GM18870 (cell line): ENCODE data around the gene PCLO.
"Not testable (repeated sequence)": the region's sequence is repeated elsewhere in the genome, so short reads cannot be mapped to it uniquely, and the experiment has no call there.

Source experiments
- ATAC-seq: cut with Tn5 transposase; IDR thresholded peaks from one replicate; pipeline ENCODE4 v1.9.1; 2021; ENCODE audit warnings: moderate library complexity; ENCODE audit not compliant: unreplicated experiment

PCLO gene

GRCh38 chr7:83142365-83142764, 20.3 kb downstream of the PCLO start:
- ATAC-seq = no peak

GRCh38 chr7:83141927-83142326, 20.8 kb downstream of the PCLO start:
- ATAC-seq = no peak

GRCh38 chr7:83130623-83131545, 31.8 kb downstream of the PCLO start:
- no peak for ATAC-seq

GRCh38 chr7:83130191-83130590, 32.5 kb downstream of the PCLO start:
- ATAC-seq = no peak

GRCh38 chr7:83119494-83119893, 43.2 kb downstream of the PCLO start:
- ATAC-seq = no peak

- ATAC-seq = no peak
These were observed 43.7 kb downstream of the PCLO start for GRCh38 chr7:83119026-83119382.

- no peak for ATAC-seq
These were observed 44.2 kb downstream of the PCLO start for GRCh38 chr7:83118347-83119025.

GRCh38 chr7:83117466-83117865, 45.2 kb downstream of the PCLO start:
- ATAC-seq = no peak

GRCh38 chr7:83111391-83111790, 51.3 kb downstream of the PCLO start:
- ATAC-seq = no peak

GRCh38 chr7:83109352-83109751, 53.3 kb downstream of the PCLO start:
- no peak for ATAC-seq

- no peak for ATAC-seq
These were observed 56.7 kb downstream of the PCLO start for GRCh38 chr7:83105948-83106347.

GRCh38 chr7:83105063-83105462, 57.6 kb downstream of the PCLO start:
- ATAC-seq = no peak

- no peak for ATAC-seq
These were observed 61.2 kb downstream of the PCLO start for GRCh38 chr7:83101530-83101929.

- no peak for ATAC-seq
These were observed 66.6 kb downstream of the PCLO start for GRCh38 chr7:83096065-83096580.

GRCh38 chr7:83085299-83085698, 77.4 kb downstream of the PCLO start:
- ATAC-seq = no peak

GRCh38 chr7:83079879-83080278, 82.8 kb downstream of the PCLO start:
- not testable (repeated sequence) for ATAC-seq

- ATAC-seq = no peak
These were observed 85.4 kb downstream of the PCLO start for GRCh38 chr7:83077328-83077727.

GRCh38 chr7:83072576-83073517, 89.8 kb downstream of the PCLO start:
- no peak for ATAC-seq

- ATAC-seq = no peak
These were observed 97.0 kb downstream of the PCLO start for GRCh38 chr7:83065714-83066113.

GRCh38 chr7:83060218-83060617, 102.5 kb downstream of the PCLO start:
- no peak for ATAC-seq

GRCh38 chr7:83058667-83059066, 104.0 kb downstream of the PCLO start:
- no peak for ATAC-seq
